H1 (cell line): Measurements from ENCODE around the gene FGGY. TPM values are rescaled to one million over a fixed set of nuclear protein-coding genes. Genes with fewer than 3 reads are reported as not detected.

Experiments
- CTCF ChIA-PET: fragments of 300-600 bp; sonication (Branson Sonifier 250); formaldehyde crosslinking; loops from one replicate; lab custom pipeline; 2021; ENCODE audit not compliant: partially characterized antibody; lab: Charles Lee
- POLR2A ChIA-PET: fragments of 300-600 bp; sonication (Branson Sonifier 250); formaldehyde crosslinking; loops from one replicate; lab custom pipeline; 2021; ENCODE audit warnings: inconsistent platforms; ENCODE audit not compliant: partially characterized antibody; lab: Charles Lee
- DNase-seq, 2 experiments: peaks; one replicate each; pipeline versions ENCODE4 v3.0.0 to v3.0.0-alpha.2; 2010 to 2022; ENCODE audit warnings: low spot score in 2 of 2, low read depth in 1 of 2, mixed read lengths in 1 of 2
- FAIRE-seq: peaks from 2 replicates; lab custom pipeline; 2011; peaks lifted over from hg19 to GRCh38; lab: Jason Lieb, UNC
- H2AFZ ChIP-seq: 2 replicates; pipeline ENCODE4 v1.8.1; 2012; ENCODE audit warnings: low read length, inconsistent platforms
- H2AK5ac ChIP-seq: 2 replicates; pipeline ENCODE4 v1.6.1; 2013; ENCODE audit warnings: low read depth, low read length
- H2BK120ac ChIP-seq: replicated peaks from 2 replicates; pipeline ENCODE3; 2013; ENCODE audit warnings: low read depth, low read length, inconsistent platforms
- H2BK12ac ChIP-seq: 2 replicates; pipeline ENCODE4 v1.6.1; 2013; ENCODE audit warnings: low read depth, low read length
- H2BK15ac ChIP-seq: 2 replicates; pipeline ENCODE4 v1.6.1; 2013; ENCODE audit warnings: low read length
- H2BK20ac ChIP-seq: 2 replicates; pipeline ENCODE4 v1.6.1; 2013; ENCODE audit warnings: low read length
- H2BK5ac ChIP-seq: 2 replicates; pipeline ENCODE4 v1.6.1; 2013; ENCODE audit warnings: low read depth, low read length
- H3K14ac ChIP-seq: 2 replicates; pipeline ENCODE4 v1.6.1; 2013; ENCODE audit warnings: inconsistent platforms; ENCODE audit not compliant: insufficient read length
- H3K18ac ChIP-seq: 2 replicates; pipeline ENCODE4 v1.6.1; 2013; ENCODE audit warnings: low read length; ENCODE audit errors: extremely low read depth
- H3K23ac ChIP-seq: 2 replicates; pipeline ENCODE4 v1.6.1; 2013; ENCODE audit warnings: inconsistent platforms; ENCODE audit not compliant: insufficient read length
- H3K23me2 ChIP-seq: 2 replicates; pipeline ENCODE4 v1.6.1; 2013; ENCODE audit warnings: low read depth, low read length
- H3K27ac ChIP-seq: 2 replicates; pipeline ENCODE4 v1.6.1; 2011; ENCODE audit warnings: low read depth, low read length, inconsistent platforms
- H3K27me3 ChIP-seq, 4 experiments: replicated peaks in 1 of 4; 1 replicate in 1 of 4; 2 replicates in 3 of 4; pipeline versions ENCODE4 v1.6.1 to v1.8.1; 2011 to 2013; ENCODE audit warnings: low read length in 3 of 4, mild to moderate bottlenecking in 3 of 4, inconsistent platforms in 2 of 4, mixed read lengths in 2 of 4, moderate library complexity in 1 of 4; ENCODE audit not compliant: control insufficient read depth in 3 of 4, insufficient read depth in 3 of 4; ENCODE audit errors: extremely low read depth in 1 of 4
- H3K36me3 ChIP-seq, 4 experiments: 2 replicates each; pipeline versions ENCODE4 v1.6.1 to v1.8.1; 2011 to 2013; ENCODE audit warnings: mild to moderate bottlenecking in 4 of 4, low read length in 3 of 4, moderate library complexity in 2 of 4, control low read depth in 1 of 4, inconsistent platforms in 1 of 4; ENCODE audit not compliant: insufficient read depth in 4 of 4, control insufficient read depth in 2 of 4
- H3K4ac ChIP-seq: replicated peaks from 2 replicates; pipeline ENCODE3; 2013; ENCODE audit warnings: low read length, low read depth, mixed read lengths, inconsistent platforms; ENCODE audit not compliant: insufficient read length
- H3K4me1 ChIP-seq, 4 experiments: replicated peaks in 1 of 4; 1 replicate in 1 of 4; 2 replicates in 3 of 4; pipeline versions ENCODE4 v1.6.1 to v1.8.1; 2011 to 2013; ENCODE audit warnings: low read length in 3 of 4, inconsistent platforms in 2 of 4, mixed read lengths in 1 of 4; ENCODE audit not compliant: insufficient read depth in 4 of 4, control insufficient read depth in 3 of 4
- H3K4me2 ChIP-seq, 2 experiments: 2 replicates each; pipeline versions ENCODE4 v1.6.1 to v1.8.1; 2011 to 2013; ENCODE audit warnings: low read depth in 2 of 2, low read length in 2 of 2, control low read depth in 1 of 2, inconsistent platforms in 1 of 2, mild to moderate bottlenecking in 1 of 2; ENCODE audit not compliant: insufficient read depth in 1 of 2
- H3K4me3 ChIP-seq, 4 experiments: fragments of 200-600, 300-600 bp in 1 of 4; sonication (generic), shearing (Covaris generic), sonication (Bioruptor Twin) in 1 of 4; 2 replicates each; pipeline versions ENCODE4 v1.5.1 to v1.8.1; 2011 to 2016; ENCODE audit warnings: low read length in 4 of 4, low read depth in 3 of 4, control low read depth in 2 of 4, inconsistent platforms in 2 of 4, mild to moderate bottlenecking in 2 of 4, mixed read lengths in 1 of 4, moderate library complexity in 1 of 4; ENCODE audit not compliant: insufficient read depth in 2 of 4; ENCODE audit errors: extremely low read depth in 1 of 4
- H3K56ac ChIP-seq: replicated peaks from 2 replicates; pipeline ENCODE3; 2013; ENCODE audit warnings: low read depth, mild to moderate bottlenecking, mixed read lengths, low read length, inconsistent platforms; ENCODE audit not compliant: insufficient read length
- H3K79me1 ChIP-seq: 2 replicates; pipeline ENCODE4 v1.6.1; 2013; ENCODE audit warnings: low read depth, low read length, control low read depth
- H3K79me2 ChIP-seq, 2 experiments: 2 replicates each; pipeline versions ENCODE4 v1.6.1 to v1.8.1; 2012 to 2013; ENCODE audit warnings: low read length in 2 of 2, mild to moderate bottlenecking in 2 of 2, inconsistent platforms in 1 of 2; ENCODE audit not compliant: insufficient read depth in 2 of 2, control insufficient read depth in 1 of 2
- H3K9ac ChIP-seq, 4 experiments: replicated peaks in 1 of 4; 1 replicate in 1 of 4; 2 replicates in 3 of 4; pipeline versions ENCODE4 v1.6.1 to v1.8.1; 2011 to 2013; ENCODE audit warnings: low read depth in 3 of 4, low read length in 3 of 4, control low read depth in 2 of 4, mild to moderate bottlenecking in 2 of 4, moderate library complexity in 2 of 4, inconsistent platforms in 1 of 4; ENCODE audit errors: extremely low read depth in 1 of 4
- H3K9me3 ChIP-seq, 2 experiments: 2 replicates each; pipeline versions ENCODE4 v1.6.1 to v1.8.1; 2012 to 2013; ENCODE audit warnings: mild to moderate bottlenecking in 2 of 2, moderate library complexity in 2 of 2, control low read depth in 1 of 2, inconsistent platforms in 1 of 2, low read depth in 1 of 2, low read length in 1 of 2, mixed read lengths in 1 of 2; ENCODE audit not compliant: insufficient read depth in 2 of 2
- H4K20me1 ChIP-seq, 2 experiments: replicated peaks in 1 of 2; 2 replicates each; pipeline versions ENCODE3 to v1.8.1; 2011 to 2013; ENCODE audit warnings: inconsistent platforms in 2 of 2, low read length in 2 of 2, mild to moderate bottlenecking in 1 of 2; ENCODE audit not compliant: insufficient read depth in 2 of 2, control insufficient read depth in 1 of 2
- H4K5ac ChIP-seq: 2 replicates; pipeline ENCODE4 v1.6.1; 2013; ENCODE audit warnings: low read length, low read depth, mixed read lengths, inconsistent platforms; ENCODE audit not compliant: insufficient read length
- H4K8ac ChIP-seq: 2 replicates; pipeline ENCODE4 v1.8.0; 2013; ENCODE audit warnings: mild to moderate bottlenecking, moderate library complexity, low read length, inconsistent platforms; ENCODE audit not compliant: insufficient read depth; ENCODE audit errors: extremely low read depth
- H4K91ac ChIP-seq: replicated peaks from 2 replicates; pipeline ENCODE3; 2013; ENCODE audit warnings: low read length, mixed read lengths, inconsistent platforms; ENCODE audit not compliant: insufficient read length
- EZH2 ChIP-seq: fragments of 200-600 bp; sonication (generic); IDR thresholded peaks from 2 replicates; pipeline ENCODE4 v1.7.1; 2012; ENCODE audit warnings: low read depth, mild to moderate bottlenecking, moderate library complexity, low read length, inconsistent platforms; ENCODE audit not compliant: severe bottlenecking
- JUN ChIP-seq: IDR thresholded peaks from 2 replicates; pipeline ENCODE4 v1.6.1; 2011; ENCODE audit warnings: low read depth, mild to moderate bottlenecking, improper control_type of control experiment, low read length
- NANOG ChIP-seq: IDR thresholded peaks from 2 replicates; pipeline ENCODE4 v1.6.1; 2011; ENCODE audit warnings: low read length, low read depth, mild to moderate bottlenecking, inconsistent platforms; ENCODE audit not compliant: insufficient read depth, poor library complexity, severe bottlenecking
- RBBP5 ChIP-seq: IDR thresholded peaks from 2 replicates; pipeline ENCODE4 v1.7.1; 2012; ENCODE audit warnings: low read depth, mild to moderate bottlenecking, inconsistent platforms, low read length, moderate library complexity, borderline replicate concordance
- SP1 ChIP-seq: IDR thresholded peaks from 2 replicates; pipeline ENCODE4 v1.6.1; 2011; ENCODE audit warnings: low read depth, low read length
- SP2 ChIP-seq: IDR thresholded peaks from 2 replicates; pipeline ENCODE4 v1.6.1; 2012; ENCODE audit warnings: mild to moderate bottlenecking, low read length, inconsistent platforms
- SUZ12 ChIP-seq: fragments of 200-600 bp; sonication (generic); IDR thresholded peaks from 2 replicates; pipeline ENCODE4 v1.6.1; 2012; ENCODE audit warnings: mild to moderate bottlenecking, inconsistent platforms, low read length, moderate library complexity, mixed read lengths
- TEAD4 ChIP-seq: IDR thresholded peaks from 2 replicates; pipeline ENCODE4 v1.6.1; 2012; ENCODE audit warnings: low read depth, low read length, inconsistent platforms, mixed read lengths
- ZNF274 ChIP-seq: IDR thresholded peaks from 2 replicates; pipeline ENCODE4 v1.7.0; 2012; ENCODE audit warnings: low read length, borderline replicate concordance; ENCODE audit errors: extremely low read depth
- WGBS, 2 experiments: shearing (Covaris generic) in 1 of 2; methylation state at CpG; one replicate each; pipeline versions ENCODE4 v1.1.6 to v1.1.7; 2013 to 2015; ENCODE audit warnings: low lambda C conversion rate in 2 of 2, mixed read lengths in 2 of 2, inconsistent platforms in 1 of 2, low coverage in 1 of 2, missing lambda C conversion rate in 1 of 2; ENCODE audit not compliant: insufficient replicate concordance in 2 of 2, insufficient coverage in 1 of 2, insufficient read length in 1 of 2; ENCODE audit errors: extremely low coverage in 1 of 2, missing lambda C conversion rate in 1 of 2; 5-methylcytosine and 5-hydroxymethylcytosine counted together
- polyA plus RNA-seq, 7 experiments: library from polyadenylated mRNA; depleted of rRNA in 3 of 7; stranded (reverse) in 5 of 7; unstranded in 2 of 7; fragments of >200 nt in 5 of 7; fragments of 200-250 nt in 2 of 7; gene quantifications; 1 replicate in 5 of 7; 2 replicates in 1 of 7; 4 replicates in 1 of 7; pipeline versions ENCODE4 v1.2.1 to v1.2.3, GENCODE V29; 2011 to 2013; ENCODE audit warnings: missing spikeins in 2 of 7, mixed read lengths in 2 of 7
- total RNA-seq: library from RNA; stranded (reverse); fragmentation: NEBNext Ultra II Directional; extraction: Animal tissue kit (Norgen Biotek cat#: 25700); gene quantifications from 2 replicates; pipeline ENCODE4 v1.2.1, GENCODE V29; 2021

The FGGY gene
- total and polyA plus RNA-seq, 2 of the 8 experiments (the other 6 are each of a cell fraction or from before 2014, with no cell fraction given) = 10.3 to 12.5 TPM

DNA sequence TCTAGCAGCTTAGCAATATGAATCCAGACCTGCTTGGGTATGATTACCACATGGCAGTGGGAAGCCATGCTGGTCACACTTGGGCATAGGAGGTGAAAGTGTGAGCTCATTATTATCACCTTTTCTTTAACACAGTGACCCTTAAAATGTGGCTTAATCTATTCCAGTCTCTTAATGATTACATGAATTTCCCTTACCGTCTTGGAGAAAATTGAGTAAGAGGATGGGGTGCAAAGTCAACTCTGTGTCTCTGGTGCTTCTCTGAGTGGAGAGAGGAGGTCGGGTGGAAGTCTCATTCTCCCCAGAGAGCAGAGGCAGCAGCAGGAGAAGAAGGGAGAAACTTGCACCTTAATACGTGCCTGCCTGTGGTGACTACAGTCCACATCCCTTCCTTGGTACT, 91.3 kb downstream of the FGGY start:
- Histone ChIP-seq H3K18ac (no peak overlapping the region), H3K23ac (no peak overlapping the region), H4K5ac (no peak overlapping the region), H2BK12ac (no peak overlapping the region; the same call in 1 of the 2 replicates), H2AK5ac (no peak overlapping the region), H3K36me3 (no peaks in the 10 kb centered on the region), H3K27ac (no peak overlapping the region), H3K56ac (no peak overlapping the region), H3K4me2 (no peak overlapping the region), H2BK15ac (no peak overlapping the region), H3K79me2 (no peaks in the 10 kb centered on the region), H2BK5ac (no peak overlapping the region), H2BK120ac (no peak overlapping the region), H2BK20ac (no peak overlapping the region), H2AFZ (no peak overlapping the region), H3K79me1 (no peaks in the 10 kb centered on the region), H4K8ac (no peak overlapping the region), H3K4me3 (no peak overlapping the region), H3K9me3 (no peaks in the 10 kb centered on the region), H4K91ac (no peak overlapping the region), H3K4me1 (peaks cover 0 to 13% (median 5%) of the 10 kb centered on the region in 4 experiments; a peak in 4 of 7 replicates), H3K14ac (no peak overlapping the region), H3K4ac (no peak overlapping the region), H4K20me1 (no peaks in the 10 kb centered on the region), H3K9ac (no peak overlapping the region), H3K23me2 (no peaks in the 10 kb centered on the region), H3K27me3 (no peaks in the 10 kb centered on the region)
- FAIRE-seq (no peak), DNase-seq (no peak)
- TF ChIP-seq RBBP5 (no peak), TEAD4 (no peak), EZH2 (no peak), JUN (no peak), ZNF274 (no peak), SUZ12 (no peak), NANOG (no peak), SP2 (no peak), SP1 (no peak)
- ChIA-PET CTCF (no interaction called here), POLR2A (no interaction called here)
- WGBS, 2 experiments = 83% methylated on average over 3 of the region's 3 CpGs; no CpG with 5 or more reads in 1 of the 2 experiments
